ENCODE measurements around the gene RAD51B. TPM values are rescaled to one million over a fixed set of nuclear protein-coding genes. Genes with fewer than 3 reads are reported as not detected.

The RAD51B gene
- total RNA-seq, 4 donors from 2014 or later: 5.0 to 31.8 (median 20.6) TPM

DNA sequence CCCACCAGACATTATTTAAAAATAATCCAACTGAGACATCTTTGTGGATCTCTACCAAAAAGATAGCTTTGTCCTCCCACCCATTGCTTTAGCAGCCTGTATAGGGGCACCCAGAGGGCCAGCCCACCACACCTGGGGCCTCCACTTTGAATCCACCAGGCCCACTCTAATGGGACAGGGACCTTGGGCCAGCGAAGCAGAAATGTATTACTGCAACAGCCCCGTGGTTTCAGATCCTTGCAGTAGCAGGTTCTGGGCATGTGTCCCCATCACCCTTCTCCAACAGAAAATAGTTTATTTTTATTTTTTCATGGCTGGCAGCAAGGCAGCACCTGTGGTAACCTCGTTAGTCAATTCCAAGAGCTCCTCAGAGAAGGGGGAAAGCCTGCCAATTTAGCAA lies 754.9 kb downstream of the RAD51B start:
- intact Hi-C loops (cut with DNase I; ENCODE audit: low total_unique reads): no loop called here
- TF ChIP-seq EP300 (IDR thresholded peaks at IDR 0.05; ENCODE audit: low read depth) (no peak), POLR2A (IDR thresholded peaks at IDR 0.05) (no peak), POLR2AphosphoS5 (IDR thresholded peaks at IDR 0.05) (no peak), CTCF (IDR thresholded peaks at IDR 0.05) (no peak)
- in situ Hi-C loops (cut with MboI; ENCODE audit: low pct_ligation_motif_present in 1 of 4, low pct_unique_long_range_greater_than_20kb in 1 of 4, low sequenced_read_pairs in 3 of 4): no loop called here

GRCh38 chr14:68574906-68575305 lies 755.3 kb downstream of the RAD51B start:
- Histone ChIP-seq H3K36me3 (no peaks in the 10 kb centered on the region), H3K9me3 (no peaks in the 10 kb centered on the region), H3K4me3 (no peak overlapping the region), H3K27me3 (no peaks in the 10 kb centered on the region), H3K27ac (peak overlapping the region in 1 of 4 donors; percentile 7), H3K4me1 (peaks cover 0 to 25% (median 9%) of the 10 kb centered on the region in 4 donors)
- in situ Hi-C loops (cut with MboI; ENCODE audit: low pct_ligation_motif_present in 1 of 4, low pct_unique_long_range_greater_than_20kb in 1 of 4, low sequenced_read_pairs in 3 of 4): no loop called here
- intact Hi-C loops (cut with DNase I; ENCODE audit: low total_unique reads): no loop called here
- no peak for DNase-seq
- 77 to 100% methylated on average over 1 to 3 of the region's 3 CpGs for WGBS, 2 donors (ENCODE audit: low coverage in 1 of 2)
- no peak for TF ChIP-seq CTCF (IDR thresholded peaks at IDR 0.05)
- no peak for TF ChIP-seq POLR2AphosphoS5 (IDR thresholded peaks at IDR 0.05)
- TF ChIP-seq EP300 (IDR thresholded peaks at IDR 0.05; ENCODE audit: low read depth): no peak
- TF ChIP-seq POLR2A (IDR thresholded peaks at IDR 0.05): no peak

More for the DNA sequence above, 754.9 kb downstream of the RAD51B start:
- no peaks in the 10 kb centered on the region for H3K9me3 ChIP-seq
- peaks cover 0 to 30% (median 12%) of the 10 kb centered on the region in 4 donors for H3K4me1 ChIP-seq
- H3K27me3 ChIP-seq: no peaks in the 10 kb centered on the region
- no peak overlapping the region for H3K27ac ChIP-seq
- no peak overlapping the region for H3K4me3 ChIP-seq
- no peak for DNase-seq
- no peaks in the 10 kb centered on the region for H3K36me3 ChIP-seq
- 68 to 75% methylated on average over 2 to 3 of the region's 3 CpGs for WGBS, 2 donors (ENCODE audit: low coverage in 1 of 2)

DNA sequence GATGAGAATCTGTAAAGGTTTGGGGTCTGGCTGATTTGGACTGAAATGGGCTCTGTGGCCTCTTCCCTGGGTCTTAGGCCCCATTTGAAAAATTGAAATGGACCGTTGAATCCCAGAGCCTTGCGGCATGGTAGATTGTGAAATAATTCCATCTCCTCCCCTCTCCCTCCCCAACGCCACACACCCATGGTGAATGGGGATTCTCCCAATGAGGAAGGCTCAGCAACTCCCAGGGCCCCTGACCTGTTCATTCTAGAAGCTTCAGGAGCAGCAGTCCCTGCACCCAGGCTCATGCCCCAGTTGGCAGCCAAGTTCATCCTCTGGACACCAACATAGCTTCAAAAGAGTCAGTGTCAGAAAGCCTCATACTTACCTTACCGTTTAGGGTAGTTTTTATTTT lies 755.8 kb downstream of the RAD51B start:
- Histone ChIP-seq H3K4me3 (no peak overlapping the region), H3K27me3 (no peaks in the 10 kb centered on the region), H3K27ac (peak overlapping the region in 1 of 4 donors; percentile 7), H3K4me1 (peaks cover 0 to 20% (median 7%) of the 10 kb centered on the region in 4 donors), H3K36me3 (no peaks in the 10 kb centered on the region), H3K9me3 (no peaks in the 10 kb centered on the region)
- WGBS, 2 donors (ENCODE audit: low coverage in 1 of 2): 80% methylated on average over 1 to 4 of the region's 4 CpGs
- DNase-seq: no peak
- intact Hi-C loops (cut with DNase I; ENCODE audit: low total_unique reads): no loop called here
- no peak for TF ChIP-seq POLR2AphosphoS5 (IDR thresholded peaks at IDR 0.05)
- no peak for TF ChIP-seq POLR2A (IDR thresholded peaks at IDR 0.05)
- TF ChIP-seq EP300 (IDR thresholded peaks at IDR 0.05; ENCODE audit: low read depth): no peak
- no peak for TF ChIP-seq CTCF (IDR thresholded peaks at IDR 0.05)
- in situ Hi-C loops (cut with MboI; ENCODE audit: low pct_ligation_motif_present in 1 of 4, low pct_unique_long_range_greater_than_20kb in 1 of 4, low sequenced_read_pairs in 3 of 4): no loop called here

DNA sequence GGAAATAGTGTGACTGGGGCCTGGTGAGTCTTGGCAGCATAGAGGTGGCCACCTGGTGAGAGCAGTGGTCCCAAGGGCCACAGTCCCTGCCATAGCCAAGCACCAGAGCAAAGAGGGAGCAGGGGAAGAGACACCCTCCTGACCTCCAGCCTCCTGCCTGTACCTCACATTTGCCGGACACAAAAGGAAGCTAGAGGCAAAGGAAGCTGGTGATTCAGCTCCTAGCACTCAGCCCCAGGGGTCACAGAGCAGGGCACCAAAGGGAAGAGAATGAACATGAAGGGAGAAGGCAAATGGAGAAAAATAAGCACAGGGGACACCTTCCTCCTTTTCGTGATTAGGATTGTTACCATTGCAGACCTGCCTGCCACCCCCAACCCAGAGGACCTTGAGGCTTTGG lies 756.5 kb downstream of the RAD51B start:
- WGBS, 2 donors (ENCODE audit: low coverage in 1 of 2): 88% methylated on average over 2 of the region's 2 CpGs; no CpG with 5 or more reads in 1 of the 2 donors
- H3K27me3 ChIP-seq: no peaks in the 10 kb centered on the region
- no peak overlapping the region for H3K27ac ChIP-seq
- H3K36me3 ChIP-seq: no peaks in the 10 kb centered on the region
- TF ChIP-seq POLR2A (IDR thresholded peaks at IDR 0.05) (no peak), POLR2AphosphoS5 (IDR thresholded peaks at IDR 0.05) (no peak), EP300 (IDR thresholded peaks at IDR 0.05; ENCODE audit: low read depth) (no peak), CTCF (IDR thresholded peaks at IDR 0.05) (no peak)
- no peaks in the 10 kb centered on the region for H3K9me3 ChIP-seq
- no peak for DNase-seq
- intact Hi-C loops (cut with DNase I; ENCODE audit: low total_unique reads) (no loop called here), in situ Hi-C loops (cut with MboI; ENCODE audit: low pct_ligation_motif_present in 1 of 4, low pct_unique_long_range_greater_than_20kb in 1 of 4, low sequenced_read_pairs in 3 of 4) (no loop called here)
- H3K4me1 ChIP-seq: peaks cover 0 to 20% (median 7%) of the 10 kb centered on the region in 4 donors
- H3K4me3 ChIP-seq: no peak overlapping the region
